A673 (cell line): ENCODE results near the gene COL4A2. TPM values are rescaled to one million over a fixed set of nuclear protein-coding genes. Genes with fewer than 3 reads are reported as not detected.

Experiments used
- BruUV-seq: library from RNA; stranded (reverse); fragments of 400-500 nt; replicated peaks from 2 replicates; lab custom pipeline; 2021; lab: Mats Ljungman, UMichigan
- CTCF ChIA-PET: fragments of 300-600 bp; sonication (Branson Sonifier 250); formaldehyde crosslinking; loops from one replicate; lab custom pipeline; 2022; ENCODE audit warnings: antibody characterized with exemption; lab: Charles Lee
- POLR2A ChIA-PET: fragments of 300-600 bp; sonication (Branson Sonifier 250); formaldehyde crosslinking; loops from one replicate; lab custom pipeline; 2022; ENCODE audit warnings: antibody characterized with exemption; ENCODE audit not compliant: low non-redundant PET; lab: Charles Lee
- DNase-seq: peaks from one replicate; pipeline ENCODE4 v3.0.0-alpha.2; 2015; ENCODE audit warnings: low spot score
- H3K27ac ChIP-seq: fragments of 200-600 bp; sonication (generic); 2 replicates; pipeline ENCODE4 v1.5.1; 2016; ENCODE audit warnings: mixed run types, low read depth, mild to moderate bottlenecking, mixed read lengths, antibody characterized with exemption, low read length; ENCODE audit not compliant: poor library complexity, severe bottlenecking
- H3K27me3 ChIP-seq: fragments of 200-600 bp; sonication (generic); replicated peaks from 2 replicates; pipeline ENCODE4 v1.6.1; 2017; ENCODE audit warnings: mixed run types, low read depth, mild to moderate bottlenecking, mixed read lengths, antibody characterized with exemption, low read length; ENCODE audit not compliant: insufficient read depth, poor library complexity
- H3K36me3 ChIP-seq: fragments of 200-600 bp; sonication (generic); 2 replicates; pipeline ENCODE4 v1.6.1; 2016; ENCODE audit warnings: mixed run types, mild to moderate bottlenecking, mixed read lengths, antibody characterized with exemption, low read length; ENCODE audit not compliant: insufficient read depth, poor library complexity, severe bottlenecking
- H3K4me1 ChIP-seq: fragments of 200-600 bp; sonication (generic); 2 replicates; pipeline ENCODE4 v1.6.1; 2017; ENCODE audit warnings: mixed run types, mild to moderate bottlenecking, mixed read lengths, antibody characterized with exemption, low read length; ENCODE audit not compliant: insufficient read depth, poor library complexity, severe bottlenecking
- H3K4me3 ChIP-seq: fragments of 200-600 bp; sonication (generic); 2 replicates; pipeline ENCODE4 v1.5.1; 2016; ENCODE audit warnings: low read depth, mixed run types, mild to moderate bottlenecking, mixed read lengths, low read length; ENCODE audit not compliant: poor library complexity, severe bottlenecking
- H3K9me3 ChIP-seq: fragments of 200-600 bp; sonication (generic); 2 replicates; pipeline ENCODE4 v1.6.1; 2016; ENCODE audit warnings: mixed run types, low read depth, mild to moderate bottlenecking, mixed read lengths, antibody characterized with exemption, low read length; ENCODE audit not compliant: poor library complexity, severe bottlenecking
- EZH2 ChIP-seq: fragments of 200-600 bp; sonication (generic); IDR thresholded peaks from 2 replicates; pipeline ENCODE4 v1.6.1; 2017; ENCODE audit warnings: borderline replicate concordance, low read depth, mild to moderate bottlenecking, mixed read lengths, antibody characterized with exemption, low read length; ENCODE audit not compliant: poor library complexity, severe bottlenecking
- intact Hi-C: fragments of 100-400 bp; cut with micrococcal nuclease; formaldehyde crosslinking; loops from one replicate; pipeline ENCODE4 v1.10.0; 2022; ENCODE audit not compliant: unreplicated experiment
- total RNA-seq: library from RNA; stranded (reverse); gene quantifications from 2 replicates; pipeline ENCODE4 v1.2.3, GENCODE V29; 2021
- TF ChIP-seq, protein P1 (sequence below): fragments of 300-800, 200-600 bp; sonication (generic); conservative IDR thresholded peaks from 2 replicates; pipeline ENCODE4 v1.5.1; 2017; ENCODE audit warnings: low read depth, mild to moderate bottlenecking, antibody characterized with exemption, low read length, moderate library complexity, mixed read lengths

Gene COL4A2
- total RNA-seq, 1 experiment from 2014 or later: 184 TPM

DNA sequence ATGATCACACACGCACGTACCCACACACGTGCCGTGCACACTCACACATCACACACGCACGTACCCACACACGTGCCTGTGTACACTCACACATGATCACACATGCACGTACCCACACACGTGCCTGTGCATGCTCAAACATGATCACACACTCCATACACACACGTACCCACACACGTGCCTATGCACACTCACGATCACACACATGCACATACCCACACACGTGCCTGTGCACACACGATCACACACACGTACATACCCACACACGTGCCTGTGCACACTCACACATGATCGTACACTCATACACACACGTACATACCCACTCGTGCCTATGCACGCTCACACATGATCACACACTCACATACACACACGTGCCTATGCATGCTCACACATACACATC lies 167.6 kb downstream of the COL4A2 start:
- TF ChIP-seq EZH2: no peak
- TF ChIP-seq, protein P1, sequence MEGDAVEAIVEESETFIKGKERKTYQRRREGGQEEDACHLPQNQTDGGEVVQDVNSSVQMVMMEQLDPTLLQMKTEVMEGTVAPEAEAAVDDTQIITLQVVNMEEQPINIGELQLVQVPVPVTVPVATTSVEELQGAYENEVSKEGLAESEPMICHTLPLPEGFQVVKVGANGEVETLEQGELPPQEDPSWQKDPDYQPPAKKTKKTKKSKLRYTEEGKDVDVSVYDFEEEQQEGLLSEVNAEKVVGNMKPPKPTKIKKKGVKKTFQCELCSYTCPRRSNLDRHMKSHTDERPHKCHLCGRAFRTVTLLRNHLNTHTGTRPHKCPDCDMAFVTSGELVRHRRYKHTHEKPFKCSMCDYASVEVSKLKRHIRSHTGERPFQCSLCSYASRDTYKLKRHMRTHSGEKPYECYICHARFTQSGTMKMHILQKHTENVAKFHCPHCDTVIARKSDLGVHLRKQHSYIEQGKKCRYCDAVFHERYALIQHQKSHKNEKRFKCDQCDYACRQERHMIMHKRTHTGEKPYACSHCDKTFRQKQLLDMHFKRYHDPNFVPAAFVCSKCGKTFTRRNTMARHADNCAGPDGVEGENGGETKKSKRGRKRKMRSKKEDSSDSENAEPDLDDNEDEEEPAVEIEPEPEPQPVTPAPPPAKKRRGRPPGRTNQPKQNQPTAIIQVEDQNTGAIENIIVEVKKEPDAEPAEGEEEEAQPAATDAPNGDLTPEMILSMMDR: no peak
- ChIA-PET POLR2A (no interaction called here), CTCF (no interaction called here)
- no peak for DNase-seq
- intact Hi-C loops: no loop called here
- H3K36me3 ChIP-seq: peaks cover 27% of the 10 kb centered on the region
- no peak overlapping the region for H3K4me3 ChIP-seq
- H3K9me3 ChIP-seq: no peaks in the 10 kb centered on the region
- H3K27ac ChIP-seq: no peak overlapping the region
- H3K27me3 ChIP-seq: no peaks in the 10 kb centered on the region
- no peaks in the 10 kb centered on the region for H3K4me1 ChIP-seq
- no TSS peak for BruUV-seq

DNA sequence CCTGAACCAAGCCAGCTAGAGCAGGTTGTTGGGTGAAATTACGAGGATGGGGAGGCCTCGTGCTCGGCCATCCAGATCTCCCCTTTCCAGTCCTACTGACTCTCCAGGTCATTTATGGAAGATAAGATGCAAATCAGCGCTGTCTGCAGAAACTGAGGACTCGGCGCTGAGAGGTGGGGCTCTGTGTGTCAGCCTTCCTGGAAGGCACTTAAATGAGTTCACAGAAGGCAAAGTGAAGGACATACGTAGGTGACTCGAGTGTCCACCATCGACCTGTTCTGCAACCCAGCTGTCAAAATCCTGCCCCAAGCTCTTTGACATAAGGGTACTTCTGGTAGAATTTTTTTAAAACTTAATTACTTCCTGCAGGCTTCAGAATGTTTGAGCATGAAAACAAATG lies 168.0 kb downstream of the COL4A2 start:
- intact Hi-C loops: no loop called here
- Histone ChIP-seq H3K27ac (no peak overlapping the region), H3K9me3 (no peaks in the 10 kb centered on the region), H3K4me3 (no peak overlapping the region), H3K36me3 (peaks cover 27% of the 10 kb centered on the region), H3K27me3 (no peaks in the 10 kb centered on the region), H3K4me1 (no peaks in the 10 kb centered on the region)
- TF ChIP-seq, protein P1: no peak
- no peak for TF ChIP-seq EZH2
- no peak for DNase-seq
- POLR2A ChIA-PET: no interaction called here
- no TSS peak for BruUV-seq
- CTCF ChIA-PET: no interaction called here

DNA sequence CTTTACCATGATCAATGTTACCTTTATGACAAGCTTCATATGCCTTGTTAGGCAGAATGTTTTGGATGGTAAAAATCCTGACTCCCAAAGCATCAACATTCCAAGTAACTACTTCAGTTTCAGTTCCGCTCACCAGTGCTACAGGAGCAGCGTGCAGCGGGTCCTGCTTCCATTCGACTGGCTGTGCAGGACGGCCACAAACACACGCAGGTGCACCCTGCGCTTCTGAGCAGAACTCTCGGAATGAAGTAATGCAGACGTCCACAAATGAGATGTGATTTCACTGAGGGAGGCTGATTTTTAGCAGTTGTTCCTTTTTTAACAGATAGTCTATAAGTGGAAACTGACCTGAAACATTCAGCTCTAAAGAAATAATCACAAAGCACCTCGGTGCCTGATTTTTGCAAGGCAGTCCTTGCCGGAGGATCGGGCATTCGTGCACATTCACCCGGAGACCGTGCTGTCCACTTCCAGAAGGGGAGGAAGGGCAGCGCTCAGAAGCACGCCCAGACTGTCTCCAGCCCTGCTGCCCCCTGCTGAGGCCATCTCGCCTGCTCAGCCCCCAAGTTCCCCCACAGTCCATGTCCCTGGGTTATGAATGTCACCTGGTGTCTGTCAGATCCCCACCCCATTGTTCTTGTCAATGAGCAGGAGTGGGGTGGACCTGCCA lies 168.6 kb downstream of the COL4A2 start:
- DNase-seq: no peak
- CTCF ChIA-PET: no interaction called here
- Histone ChIP-seq H3K27me3 (no peaks in the 10 kb centered on the region), H3K4me3 (no peak overlapping the region), H3K27ac (no peak overlapping the region), H3K36me3 (peaks cover 26% of the 10 kb centered on the region), H3K9me3 (no peaks in the 10 kb centered on the region), H3K4me1 (no peaks in the 10 kb centered on the region)
- intact Hi-C loops: no loop called here
- POLR2A ChIA-PET: no interaction called here
- BruUV-seq: no TSS peak
- TF ChIP-seq EZH2: no peak
- TF ChIP-seq, protein P1: no peak
